Hippocampal formation (tissue), 2 donors: ENCODE data around the gene TMEM120B.

ENCODE experiments used
- DNase-seq, 2 donors: peaks; one replicate each; lab custom pipeline; 2025; lab: John Stamatoyannopoulos, UW

TMEM120B gene

GRCh38 chr12:121792607-121793439 is 80.3 kb downstream of the TMEM120B start:
- DNase-seq = no peak

- no peak for DNase-seq
These were observed 80.9 kb downstream of the TMEM120B start, which contains the start of gene RHOF for GRCh38 chr12:121793440-121793837. Gene RHOF, minus strand, starts transcription at chr12:121793688. Its CDS starts 55 bp downstream, at chr12:121793633.

- peak; percentile 77 to 84 for DNase-seq
These were observed 81.4 kb downstream of the TMEM120B start for GRCh38 chr12:121793838-121794533.

- no peak for DNase-seq
These were observed 82.0 kb downstream of the TMEM120B start for GRCh38 chr12:121794534-121795033.

GRCh38 chr12:121795034-121795968 is 82.7 kb downstream of the TMEM120B start:
- peak; percentile 44 to 78 for DNase-seq

GRCh38 chr12:121796855-121797751 is 84.6 kb downstream of the TMEM120B start:
- DNase-seq = peak; percentile 60 to 81

- peak in 1 of 2 donors; percentile 65 for DNase-seq
These were observed 85.6 kb downstream of the TMEM120B start for GRCh38 chr12:121797937-121798786.

GRCh38 chr12:121798787-121799155 is 86.2 kb downstream of the TMEM120B start:
- no peak for DNase-seq

GRCh38 chr12:121799156-121799841 is 86.7 kb downstream of the TMEM120B start:
- peak; percentile 53 to 65 for DNase-seq

GRCh38 chr12:121799842-121800693 is 87.5 kb downstream of the TMEM120B start:
- peak in 1 of 2 donors; percentile 66 for DNase-seq

- peak; percentile 56 to 74 for DNase-seq
These were observed 88.4 kb downstream of the TMEM120B start for GRCh38 chr12:121800694-121801594.

GRCh38 chr12:121801595-121802484 is 89.3 kb downstream of the TMEM120B start:
- peak; percentile 39 to 60 for DNase-seq

GRCh38 chr12:121802485-121802842 is 89.9 kb downstream of the TMEM120B start:
- DNase-seq = peak in 1 of 2 donors; percentile 83

- DNase-seq = peak; percentile 94 to 96
These were observed 90.5 kb downstream of the TMEM120B start for GRCh38 chr12:121802843-121803698.

GRCh38 chr12:121803861-121804416 is 91.4 kb downstream of the TMEM120B start, which contains the start of gene SETD1B:
Gene SETD1B, plus strand, starts transcription at chr12:121804009. Its CDS starts 729 bp downstream, at chr12:121804738.
- DNase-seq = peak; percentile 44 to 63
